HG02885 (cell line): ENCODE measurements around the gene PLXNA2.

Experiments used
- ATAC-seq: cut with Tn5 transposase; IDR thresholded peaks from one replicate; pipeline ENCODE4 v1.9.1; 2021; ENCODE audit warnings: mild to moderate bottlenecking; ENCODE audit not compliant: unreplicated experiment, poor library complexity

PLXNA2 gene, protein sequence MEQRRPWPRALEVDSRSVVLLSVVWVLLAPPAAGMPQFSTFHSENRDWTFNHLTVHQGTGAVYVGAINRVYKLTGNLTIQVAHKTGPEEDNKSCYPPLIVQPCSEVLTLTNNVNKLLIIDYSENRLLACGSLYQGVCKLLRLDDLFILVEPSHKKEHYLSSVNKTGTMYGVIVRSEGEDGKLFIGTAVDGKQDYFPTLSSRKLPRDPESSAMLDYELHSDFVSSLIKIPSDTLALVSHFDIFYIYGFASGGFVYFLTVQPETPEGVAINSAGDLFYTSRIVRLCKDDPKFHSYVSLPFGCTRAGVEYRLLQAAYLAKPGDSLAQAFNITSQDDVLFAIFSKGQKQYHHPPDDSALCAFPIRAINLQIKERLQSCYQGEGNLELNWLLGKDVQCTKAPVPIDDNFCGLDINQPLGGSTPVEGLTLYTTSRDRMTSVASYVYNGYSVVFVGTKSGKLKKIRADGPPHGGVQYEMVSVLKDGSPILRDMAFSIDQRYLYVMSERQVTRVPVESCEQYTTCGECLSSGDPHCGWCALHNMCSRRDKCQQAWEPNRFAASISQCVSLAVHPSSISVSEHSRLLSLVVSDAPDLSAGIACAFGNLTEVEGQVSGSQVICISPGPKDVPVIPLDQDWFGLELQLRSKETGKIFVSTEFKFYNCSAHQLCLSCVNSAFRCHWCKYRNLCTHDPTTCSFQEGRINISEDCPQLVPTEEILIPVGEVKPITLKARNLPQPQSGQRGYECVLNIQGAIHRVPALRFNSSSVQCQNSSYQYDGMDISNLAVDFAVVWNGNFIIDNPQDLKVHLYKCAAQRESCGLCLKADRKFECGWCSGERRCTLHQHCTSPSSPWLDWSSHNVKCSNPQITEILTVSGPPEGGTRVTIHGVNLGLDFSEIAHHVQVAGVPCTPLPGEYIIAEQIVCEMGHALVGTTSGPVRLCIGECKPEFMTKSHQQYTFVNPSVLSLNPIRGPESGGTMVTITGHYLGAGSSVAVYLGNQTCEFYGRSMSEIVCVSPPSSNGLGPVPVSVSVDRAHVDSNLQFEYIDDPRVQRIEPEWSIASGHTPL (N-terminal part only)

GRCh38 chr1:208243967-208244916 lies at the start of gene PLXNA2:
Gene PLXNA2 (minus strand): TSS chr1:208244384. CDS start chr1:208217922, 26,462 bp downstream.
- ATAC-seq, result peak; percentile 51

DNA sequence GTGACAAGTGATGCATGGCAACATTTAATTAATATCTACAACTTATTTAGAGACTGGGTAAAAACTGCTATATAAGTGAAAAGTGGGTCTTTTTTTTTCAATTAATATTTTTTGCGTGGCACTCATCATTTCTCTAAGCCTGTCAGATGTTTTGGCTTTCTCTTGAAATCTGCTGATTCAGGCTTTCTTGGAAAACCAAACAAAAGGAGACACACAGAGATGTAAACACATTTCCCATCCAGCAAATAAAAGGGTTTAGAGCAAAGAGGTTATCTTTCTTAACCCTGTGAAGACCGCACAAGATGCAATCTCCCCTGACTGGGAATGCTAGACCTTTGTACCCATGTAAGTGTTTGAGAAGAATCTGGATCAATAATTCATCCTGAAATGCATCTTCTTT lies 48.7 kb upstream of the PLXNA2 start:
- ATAC-seq, result no peak

DNA sequence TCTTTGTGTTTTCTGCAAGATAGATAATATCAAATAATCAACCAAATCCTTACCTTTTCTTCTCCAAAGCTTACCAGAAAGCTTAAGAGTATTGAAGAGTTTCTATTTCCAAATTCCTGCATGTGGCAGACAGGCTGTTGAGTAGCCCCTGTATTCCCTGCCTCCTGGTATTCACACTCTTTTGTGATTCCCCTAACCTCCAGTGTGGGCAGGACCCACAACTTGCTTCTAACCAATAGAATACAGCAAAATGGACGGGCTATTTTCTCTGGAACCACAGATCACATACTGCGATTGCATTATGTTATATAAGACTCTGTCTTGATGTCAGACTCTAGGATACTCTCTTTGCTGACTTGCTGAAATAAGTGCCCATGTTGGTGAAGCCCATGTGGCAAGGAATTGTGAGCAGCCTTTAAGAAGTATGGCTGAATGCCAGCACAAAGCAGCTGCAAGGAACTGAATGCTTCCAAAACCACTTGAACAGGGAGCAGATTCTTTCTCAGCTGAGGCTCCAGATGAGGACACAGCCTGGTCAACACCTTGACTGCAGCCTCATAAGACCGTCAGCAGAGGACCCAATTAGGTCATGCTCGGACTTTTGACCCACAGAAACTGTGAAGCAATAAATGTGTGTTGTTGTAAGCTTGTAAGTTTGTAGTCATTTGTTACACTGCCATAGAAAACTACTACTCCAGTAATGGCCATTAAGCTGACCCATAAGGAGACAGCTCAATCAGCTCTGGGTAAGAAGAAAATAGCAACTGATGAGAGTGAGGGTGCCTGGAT lies 47.9 kb upstream of the PLXNA2 start:
- no peak for ATAC-seq

DNA sequence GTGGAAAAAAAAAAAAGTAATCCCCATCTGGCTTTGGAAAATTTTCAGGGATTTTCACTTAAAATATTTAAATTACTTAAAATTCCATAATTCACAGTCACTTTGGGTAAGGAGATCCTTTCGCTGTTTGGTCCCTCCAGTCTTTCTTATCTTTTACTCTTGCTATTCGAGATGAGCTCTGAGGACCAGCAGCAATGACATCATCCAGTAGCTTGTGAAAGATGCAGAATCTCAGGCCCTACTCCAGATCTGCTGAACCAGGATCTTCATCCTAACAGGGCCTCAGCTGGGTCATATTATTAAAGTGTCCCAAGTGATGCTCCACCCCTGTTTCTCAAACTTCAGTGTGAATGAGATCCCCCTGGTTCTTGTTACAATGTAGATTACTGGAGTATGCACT lies 46.9 kb upstream of the PLXNA2 start:
- ATAC-seq, result no peak

DNA sequence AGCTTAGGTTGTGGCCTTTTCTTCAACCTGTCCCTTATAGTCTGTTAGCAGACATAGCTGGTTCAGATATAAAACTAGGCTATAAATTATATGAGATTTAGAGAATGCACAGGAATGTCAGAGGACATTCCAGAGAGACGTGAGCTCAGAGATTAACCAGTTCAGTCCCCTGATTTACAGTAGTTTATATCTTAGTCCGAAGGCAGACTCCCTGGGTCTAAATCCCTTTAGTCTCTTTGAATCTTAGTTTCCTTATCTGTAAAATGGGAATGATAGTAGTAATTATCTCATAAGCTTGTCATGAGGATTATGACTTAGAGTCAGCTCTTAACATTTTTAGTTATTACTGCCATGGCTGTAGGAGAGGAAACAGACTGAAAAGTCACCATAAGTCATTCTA lies 45.5 kb upstream of the PLXNA2 start:
- ATAC-seq, result no peak

- no peak for ATAC-seq
These were observed 44.3 kb upstream of the PLXNA2 start for GRCh38 chr1:208288495-208288894.

DNA sequence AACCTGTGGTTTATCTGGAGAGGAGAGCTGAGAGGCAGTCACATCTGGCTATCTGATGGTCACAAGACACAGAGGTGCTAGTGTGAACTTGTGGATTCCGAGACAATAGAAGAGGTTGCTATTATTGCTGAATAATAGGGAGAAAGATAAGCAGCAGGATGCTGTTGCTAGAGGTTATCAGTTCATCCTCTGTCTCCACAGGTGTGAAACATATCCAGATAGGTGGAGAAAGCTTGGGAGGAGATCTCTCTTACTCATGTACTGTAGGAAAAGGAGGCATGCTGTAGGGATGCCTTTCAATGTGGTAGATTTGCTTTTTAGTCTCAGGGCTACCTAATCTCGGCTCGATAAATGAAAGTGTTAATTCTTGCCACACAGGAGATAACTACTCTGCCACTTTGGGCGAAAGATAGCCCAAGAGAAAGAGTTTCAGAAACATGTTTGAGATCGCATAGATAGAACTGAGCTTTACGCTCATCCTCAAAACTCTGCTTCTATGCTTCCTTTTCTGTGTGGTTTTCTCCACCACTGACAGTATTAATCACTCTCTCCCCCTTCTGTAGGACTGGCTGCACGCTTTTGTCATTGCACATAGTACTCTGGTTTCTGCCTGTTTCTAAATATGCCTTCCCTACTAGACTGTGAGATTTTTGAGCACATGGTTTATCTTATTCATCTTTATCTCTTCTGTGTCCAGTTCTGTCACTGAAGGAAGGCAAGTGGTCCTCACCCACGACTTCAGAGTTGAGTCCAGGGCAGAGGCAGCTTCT lies 36.7 kb upstream of the PLXNA2 start:
- no peak for ATAC-seq

GRCh38 chr1:208279826-208280588 lies 35.8 kb upstream of the PLXNA2 start:
- ATAC-seq, result no peak

DNA sequence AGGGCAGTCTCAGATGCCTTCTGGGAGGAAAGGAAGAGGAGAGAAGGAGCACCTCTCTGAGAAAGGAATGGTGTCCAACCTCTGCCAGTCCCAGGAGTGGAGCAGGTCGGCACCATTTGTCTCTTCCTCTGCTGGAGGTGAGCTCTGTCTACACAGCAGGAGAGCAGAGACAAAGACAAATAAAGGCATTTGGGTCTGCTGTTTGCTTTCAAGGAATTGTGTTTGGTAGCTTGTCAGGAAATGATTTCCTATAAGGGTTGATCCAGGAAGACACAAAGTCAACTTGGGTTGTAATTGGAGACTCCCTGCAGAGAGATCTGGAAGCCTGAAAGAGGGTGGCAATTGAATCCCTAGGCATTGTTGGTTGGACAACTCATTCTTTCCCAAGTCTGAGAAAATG lies 34.5 kb upstream of the PLXNA2 start:
- no peak for ATAC-seq

GRCh38 chr1:208276757-208277435 lies 32.7 kb upstream of the PLXNA2 start:
- ATAC-seq, result no peak

DNA sequence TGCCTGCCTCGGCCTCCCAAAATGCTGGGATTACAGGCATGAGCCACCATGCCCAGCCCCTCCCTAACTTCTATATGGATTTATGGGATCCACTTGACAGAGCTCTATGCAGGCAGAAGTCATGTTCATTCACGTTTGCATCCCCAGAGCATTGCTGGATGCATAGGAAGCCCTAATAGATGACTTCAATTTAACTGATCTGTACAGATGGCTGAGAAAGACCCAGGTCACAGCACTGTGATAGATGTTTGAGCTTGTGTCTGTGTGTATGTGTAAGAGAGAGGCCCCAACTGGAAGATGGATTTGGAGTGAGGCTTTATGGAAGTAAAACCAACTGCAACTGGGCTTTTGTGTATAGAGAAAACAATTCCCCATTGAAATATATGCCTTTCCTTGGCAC lies 30.9 kb upstream of the PLXNA2 start:
- no peak for ATAC-seq

DNA sequence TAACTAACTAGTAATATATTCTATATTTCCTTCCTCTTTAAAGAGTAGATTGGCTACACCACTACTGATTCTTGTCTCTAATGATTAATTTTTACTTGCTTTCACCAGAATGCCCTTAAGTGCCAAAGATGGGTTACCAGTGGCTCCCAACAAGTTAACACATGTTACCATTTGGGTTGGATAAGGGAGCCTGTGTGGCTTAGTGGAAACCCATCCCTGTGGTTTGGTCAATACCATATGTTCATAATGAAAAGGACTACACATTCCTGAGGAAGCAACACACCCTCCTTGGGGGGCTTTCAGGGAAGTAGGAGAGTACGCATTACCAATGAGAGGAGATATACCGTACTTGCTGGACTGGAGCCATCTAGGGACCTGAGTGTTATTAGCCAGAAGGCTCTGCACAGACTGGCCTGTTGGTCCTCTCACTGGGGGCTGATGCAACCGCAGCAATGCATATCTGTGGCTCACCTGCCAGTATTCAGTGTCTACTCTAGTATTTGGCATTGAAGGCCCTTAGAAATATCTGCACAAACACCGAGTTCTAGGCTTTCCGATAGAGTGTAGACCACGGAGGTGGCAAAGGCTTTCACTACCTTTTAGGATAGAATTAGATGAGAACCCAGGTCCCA lies 29.3 kb upstream of the PLXNA2 start:
- no peak for ATAC-seq

DNA sequence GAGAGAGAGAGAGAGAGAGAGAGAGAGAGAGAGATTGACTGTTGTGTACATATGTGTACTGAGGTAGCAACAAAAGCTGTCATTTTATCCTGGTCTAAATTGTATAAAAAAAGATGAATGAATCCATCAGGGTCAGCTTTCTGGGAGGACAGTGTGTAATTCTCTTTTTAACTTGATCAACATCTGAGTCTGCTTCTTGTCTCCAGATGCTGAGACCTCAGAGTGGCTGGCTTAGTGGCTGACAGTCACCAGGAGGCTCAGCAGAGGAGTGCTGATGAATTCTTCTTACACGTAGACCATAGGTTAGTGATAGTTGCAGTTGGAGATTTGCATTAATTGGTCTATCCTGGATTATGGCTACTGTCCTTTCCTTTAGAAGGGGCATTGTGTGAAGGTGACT lies 28.5 kb upstream of the PLXNA2 start:
- no peak for ATAC-seq

DNA sequence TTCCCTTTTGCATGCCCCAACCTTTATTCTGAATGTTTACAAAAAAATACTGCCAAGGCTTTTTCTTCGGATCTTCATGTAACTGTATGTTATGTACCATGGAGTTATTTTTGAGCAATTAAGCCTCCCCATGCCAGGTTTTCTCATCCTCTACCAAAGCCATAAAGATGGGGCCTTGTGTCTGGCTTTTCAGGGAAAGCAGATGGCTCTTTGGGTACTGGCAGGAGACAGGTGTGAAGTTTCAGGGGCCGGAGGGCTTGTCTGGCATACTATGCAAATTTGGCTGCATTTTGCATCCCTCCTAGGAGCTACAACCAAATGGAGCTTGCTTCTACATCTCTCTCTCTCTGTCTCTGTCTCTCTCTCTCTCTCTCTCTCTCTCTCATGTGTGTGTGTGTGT lies 28.1 kb upstream of the PLXNA2 start:
- no peak for ATAC-seq

DNA sequence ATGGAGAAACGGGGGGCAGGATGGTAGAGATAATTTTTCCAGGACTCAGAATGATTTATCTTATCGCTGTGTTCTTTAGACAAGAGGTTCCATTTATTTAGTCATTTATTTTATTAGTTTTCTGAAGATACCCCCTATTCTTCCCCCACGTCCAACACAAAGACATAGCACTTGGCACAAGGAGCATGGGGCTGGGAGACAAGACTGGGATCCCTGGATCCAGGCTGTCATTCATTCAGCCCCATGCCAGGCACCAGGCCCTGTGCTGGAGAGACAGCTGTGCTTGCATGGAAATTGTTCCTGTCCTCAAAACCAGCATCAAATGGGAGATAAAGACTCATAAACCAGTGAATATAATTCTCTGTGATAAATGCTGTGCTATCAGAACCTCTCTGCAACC lies 27.1 kb upstream of the PLXNA2 start:
- no peak for ATAC-seq

- no peak for ATAC-seq
These were observed 26.5 kb upstream of the PLXNA2 start for GRCh38 chr1:208270651-208271141.

GRCh38 chr1:208269338-208269666 lies 25.1 kb upstream of the PLXNA2 start:
- no peak for ATAC-seq
